Activated B cell treated with CpG ODN at 0.5 μM for 24 hours (primary cell): ENCODE data around the gene TGFBI. TPM values are rescaled to one million over a fixed set of nuclear protein-coding genes. Genes with fewer than 3 reads are reported as not detected.

Source experiments
- ATAC-seq: fragments of 200-7000 bp; cut with Tn5 transposase; one replicate; pipeline ENCODE4 v1.10.0; 2021; ENCODE audit warnings: low read depth, mild to moderate bottlenecking, moderate library complexity
- CTCF ChIA-PET: fragments of 350-600 bp; sonication (Branson Sonifier 250); formaldehyde crosslinking; loops from one replicate; lab custom pipeline; 2021; ENCODE audit warnings: antibody characterized with exemption; lab: Charles Lee
- POLR2A ChIA-PET: fragments of 350-600 bp; sonication (Branson Sonifier 250); formaldehyde crosslinking; loops from one replicate; lab custom pipeline; 2021; ENCODE audit warnings: antibody characterized with exemption; lab: Charles Lee
- DNase-seq: peaks from one replicate; pipeline ENCODE4 v3.0.0; 2022
- H3K27ac Mint-ChIP-seq: one replicate; pipeline ENCODE4 v1.8.0; 2020; ENCODE audit warnings: mixed read lengths
- H3K27me3 Mint-ChIP-seq: one replicate; pipeline ENCODE4 v1.8.0; 2021; ENCODE audit warnings: mixed read lengths
- H3K36me3 Mint-ChIP-seq: one replicate; pipeline ENCODE4 v1.8.0; 2021; ENCODE audit warnings: low read depth, mixed read lengths
- H3K4me1 Mint-ChIP-seq: one replicate; pipeline ENCODE4 v1.8.0; 2021; ENCODE audit warnings: mixed read lengths
- H3K4me3 Mint-ChIP-seq: one replicate; pipeline ENCODE4 v1.8.0; 2020; ENCODE audit warnings: mild to moderate bottlenecking, mixed read lengths
- H3K9me3 Mint-ChIP-seq: one replicate; pipeline ENCODE4 v1.8.0; 2020; ENCODE audit warnings: mixed read lengths
- intact Hi-C: fragments of 100-400 bp; cut with micrococcal nuclease; formaldehyde crosslinking; loops from one replicate; pipeline ENCODE4 v1.15.1; 2024
- total RNA-seq: library from RNA; stranded (reverse); gene quantifications from 2 replicates; pipeline ENCODE4 v1.2.3, GENCODE V29; 2022
- TF ChIP-seq, protein P1 (sequence below): fragments of 200-600 bp; IDR thresholded peaks from one replicate; pipeline ENCODE4 v1.8.0; 2022; ENCODE audit warnings: antibody characterized with exemption, mild to moderate bottlenecking

Gene TGFBI
- total RNA-seq, 1 donor from 2014 or later: 1.3 TPM

DNA sequence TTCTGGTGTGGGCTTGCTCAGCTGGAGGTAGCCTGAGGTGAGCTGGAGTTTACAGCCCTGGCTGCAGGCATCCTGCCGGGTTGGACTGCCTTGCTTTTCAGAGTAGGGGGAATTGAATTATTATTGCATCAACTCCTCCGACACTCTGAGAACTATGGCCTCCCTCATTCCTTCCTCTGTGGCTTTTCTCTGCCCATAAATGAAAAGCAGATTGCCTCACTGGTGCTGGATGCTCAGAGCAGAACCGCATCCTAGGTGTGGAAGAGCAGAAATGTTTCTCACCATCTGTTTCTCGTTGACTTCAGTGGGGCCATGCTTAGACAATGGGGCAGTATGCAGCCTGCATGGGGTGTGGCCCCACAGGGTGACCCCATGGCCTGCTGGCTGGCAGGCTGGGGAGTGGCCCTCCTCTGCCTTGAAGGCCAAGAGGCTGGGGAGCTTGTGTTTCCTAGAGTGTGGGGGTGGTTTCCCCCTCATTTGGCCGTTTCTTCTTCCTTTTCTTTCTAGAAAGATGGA lies 27.3 kb upstream of the TGFBI start:
- no peak overlapping the region for H3K4me3 Mint-ChIP-seq
- intact Hi-C loops: no loop called here
- H3K36me3 Mint-ChIP-seq: no peaks in the 10 kb centered on the region
- DNase-seq (no peak), ATAC-seq (no peak)
- CTCF ChIA-PET: no interaction called here
- TF ChIP-seq, protein P1, sequence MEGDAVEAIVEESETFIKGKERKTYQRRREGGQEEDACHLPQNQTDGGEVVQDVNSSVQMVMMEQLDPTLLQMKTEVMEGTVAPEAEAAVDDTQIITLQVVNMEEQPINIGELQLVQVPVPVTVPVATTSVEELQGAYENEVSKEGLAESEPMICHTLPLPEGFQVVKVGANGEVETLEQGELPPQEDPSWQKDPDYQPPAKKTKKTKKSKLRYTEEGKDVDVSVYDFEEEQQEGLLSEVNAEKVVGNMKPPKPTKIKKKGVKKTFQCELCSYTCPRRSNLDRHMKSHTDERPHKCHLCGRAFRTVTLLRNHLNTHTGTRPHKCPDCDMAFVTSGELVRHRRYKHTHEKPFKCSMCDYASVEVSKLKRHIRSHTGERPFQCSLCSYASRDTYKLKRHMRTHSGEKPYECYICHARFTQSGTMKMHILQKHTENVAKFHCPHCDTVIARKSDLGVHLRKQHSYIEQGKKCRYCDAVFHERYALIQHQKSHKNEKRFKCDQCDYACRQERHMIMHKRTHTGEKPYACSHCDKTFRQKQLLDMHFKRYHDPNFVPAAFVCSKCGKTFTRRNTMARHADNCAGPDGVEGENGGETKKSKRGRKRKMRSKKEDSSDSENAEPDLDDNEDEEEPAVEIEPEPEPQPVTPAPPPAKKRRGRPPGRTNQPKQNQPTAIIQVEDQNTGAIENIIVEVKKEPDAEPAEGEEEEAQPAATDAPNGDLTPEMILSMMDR: no peak
- no peak overlapping the region for H3K27ac Mint-ChIP-seq
- POLR2A ChIA-PET: no interaction called here
- H3K9me3 Mint-ChIP-seq: no peaks in the 10 kb centered on the region
- H3K27me3 Mint-ChIP-seq: peaks cover 16% of the 10 kb centered on the region
- H3K4me1 Mint-ChIP-seq: no peaks in the 10 kb centered on the region

DNA sequence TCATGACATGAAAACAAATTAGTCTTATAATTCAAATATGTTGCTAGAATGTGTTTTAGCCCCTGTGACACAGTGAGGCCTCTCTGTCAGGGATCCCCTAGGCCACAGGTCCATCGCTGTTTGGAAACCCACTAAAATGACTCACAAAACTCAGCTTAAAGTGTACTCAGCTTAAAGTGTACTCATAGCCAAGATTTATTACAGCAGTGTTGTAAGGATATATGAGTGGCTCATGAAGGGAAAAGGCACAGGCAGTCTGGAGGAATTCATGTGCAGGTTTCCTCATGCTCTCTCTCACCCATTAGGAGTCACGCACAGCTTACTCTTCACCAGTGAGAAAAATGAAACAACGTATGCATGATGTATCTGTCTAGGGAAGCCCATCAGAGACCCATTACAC lies 24.4 kb upstream of the TGFBI start:
- intact Hi-C loops: no loop called here
- Mint-ChIP-seq H3K36me3 (no peaks in the 10 kb centered on the region), H3K27ac (no peak overlapping the region), H3K27me3 (peaks cover 12% of the 10 kb centered on the region), H3K4me3 (no peak overlapping the region), H3K9me3 (no peaks in the 10 kb centered on the region), H3K4me1 (no peaks in the 10 kb centered on the region)
- ChIA-PET POLR2A (no interaction called here), CTCF (no interaction called here)
- no peak for DNase-seq
- ATAC-seq: no peak
- TF ChIP-seq, protein P1: no peak

DNA sequence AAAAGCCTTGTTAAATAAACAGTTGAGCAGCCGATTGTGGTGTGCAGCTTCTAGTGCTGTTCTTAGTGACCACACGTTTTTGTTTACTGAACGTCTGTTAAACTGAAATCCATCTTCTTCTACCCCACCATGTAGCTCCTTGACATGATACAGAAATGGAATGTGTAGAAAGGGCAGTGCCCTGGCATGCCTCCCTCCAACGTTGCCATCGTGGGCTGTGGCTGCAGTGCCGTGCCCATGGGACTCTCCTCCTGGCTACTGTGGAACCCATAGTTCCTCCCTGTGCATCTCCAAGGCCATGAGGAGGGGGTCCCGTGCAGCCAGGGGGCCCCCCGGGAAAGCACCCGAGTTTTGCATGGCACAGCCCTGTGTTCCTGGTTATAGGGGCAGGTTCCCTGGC lies 23.3 kb upstream of the TGFBI start:
- POLR2A ChIA-PET: no interaction called here

DNA sequence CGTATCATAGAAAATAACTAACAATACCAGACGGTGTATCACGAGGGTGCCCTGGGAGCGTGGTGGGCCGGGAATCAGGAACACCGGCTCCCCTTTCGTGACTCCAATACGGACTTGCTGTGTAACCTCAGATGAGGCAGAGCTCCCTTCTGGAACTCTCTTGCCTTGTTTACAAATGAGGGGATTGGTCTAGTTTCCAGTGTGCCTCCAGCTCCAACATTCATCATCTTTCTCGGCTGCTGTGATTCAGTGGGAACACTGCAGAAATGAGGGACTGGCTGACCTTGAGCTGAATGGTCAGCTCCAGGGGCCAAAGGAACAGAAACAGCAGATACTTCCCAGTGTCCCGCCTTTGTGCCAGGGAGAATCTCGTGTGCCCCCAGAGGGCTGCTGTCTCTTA lies 22.6 kb upstream of the TGFBI start:
- no peak overlapping the region for H3K4me3 Mint-ChIP-seq
- no peaks in the 10 kb centered on the region for H3K36me3 Mint-ChIP-seq
- intact Hi-C loops: no loop called here
- no peaks in the 10 kb centered on the region for H3K4me1 Mint-ChIP-seq
- DNase-seq (no peak), ATAC-seq (no peak)
- CTCF ChIA-PET: no interaction called here
- H3K9me3 Mint-ChIP-seq: no peaks in the 10 kb centered on the region
- peaks cover 14% of the 10 kb centered on the region for H3K27me3 Mint-ChIP-seq
- POLR2A ChIA-PET: no interaction called here
- no peak overlapping the region for H3K27ac Mint-ChIP-seq
- TF ChIP-seq, protein P1: no peak

More for the DNA sequence above, 23.3 kb upstream of the TGFBI start:
- Mint-ChIP-seq H3K36me3 (no peaks in the 10 kb centered on the region), H3K9me3 (no peaks in the 10 kb centered on the region), H3K4me3 (no peak overlapping the region), H3K4me1 (no peaks in the 10 kb centered on the region), H3K27ac (no peak overlapping the region), H3K27me3 (peaks cover 14% of the 10 kb centered on the region)
- CTCF ChIA-PET: no interaction called here
- intact Hi-C loops: no loop called here
- ATAC-seq (no peak), DNase-seq (no peak)
- TF ChIP-seq, protein P1: no peak

DNA sequence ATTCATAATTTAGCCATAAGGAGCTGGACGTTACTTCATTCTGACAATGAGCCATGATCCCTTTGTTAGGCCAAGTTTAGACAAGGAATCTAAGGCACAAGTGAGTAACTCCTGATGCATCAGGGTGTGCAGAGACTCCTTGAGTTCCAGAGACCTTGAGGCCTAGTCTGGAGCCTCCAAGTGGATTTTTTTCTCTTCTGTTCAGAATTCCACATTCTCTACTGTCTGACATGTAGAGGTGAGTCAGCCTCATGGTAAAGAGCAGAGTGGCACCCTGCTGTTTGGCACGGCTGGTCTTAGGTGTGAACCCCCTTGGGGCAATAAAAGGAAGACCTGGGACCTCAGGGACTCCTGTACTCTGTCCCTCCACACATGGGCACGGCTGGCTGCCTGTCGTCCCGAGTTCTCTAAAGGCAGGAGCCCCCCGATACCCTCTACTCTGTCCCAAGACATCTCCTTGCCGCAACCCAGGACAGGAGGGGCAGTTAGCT lies 22.0 kb upstream of the TGFBI start:
- no peaks in the 10 kb centered on the region for H3K4me1 Mint-ChIP-seq
- ATAC-seq: no peak
- intact Hi-C loops: no loop called here
- no peaks in the 10 kb centered on the region for H3K9me3 Mint-ChIP-seq
- peaks cover 12% of the 10 kb centered on the region for H3K27me3 Mint-ChIP-seq
- POLR2A ChIA-PET: no interaction called here
- H3K36me3 Mint-ChIP-seq: no peaks in the 10 kb centered on the region
- no peak overlapping the region for H3K4me3 Mint-ChIP-seq
- CTCF ChIA-PET: no interaction called here
- no peak overlapping the region for H3K27ac Mint-ChIP-seq
- DNase-seq: no peak
- TF ChIP-seq, protein P1: no peak
